ENCODE measurements around the gene PLK5. TPM values are rescaled to one million over a fixed set of nuclear protein-coding genes. Genes with fewer than 3 reads are reported as not detected.

PLK5 gene
- total and polyA plus RNA-seq, 2 experiments from 2014 or later = 0.87 to 1.2 TPM

DNA sequence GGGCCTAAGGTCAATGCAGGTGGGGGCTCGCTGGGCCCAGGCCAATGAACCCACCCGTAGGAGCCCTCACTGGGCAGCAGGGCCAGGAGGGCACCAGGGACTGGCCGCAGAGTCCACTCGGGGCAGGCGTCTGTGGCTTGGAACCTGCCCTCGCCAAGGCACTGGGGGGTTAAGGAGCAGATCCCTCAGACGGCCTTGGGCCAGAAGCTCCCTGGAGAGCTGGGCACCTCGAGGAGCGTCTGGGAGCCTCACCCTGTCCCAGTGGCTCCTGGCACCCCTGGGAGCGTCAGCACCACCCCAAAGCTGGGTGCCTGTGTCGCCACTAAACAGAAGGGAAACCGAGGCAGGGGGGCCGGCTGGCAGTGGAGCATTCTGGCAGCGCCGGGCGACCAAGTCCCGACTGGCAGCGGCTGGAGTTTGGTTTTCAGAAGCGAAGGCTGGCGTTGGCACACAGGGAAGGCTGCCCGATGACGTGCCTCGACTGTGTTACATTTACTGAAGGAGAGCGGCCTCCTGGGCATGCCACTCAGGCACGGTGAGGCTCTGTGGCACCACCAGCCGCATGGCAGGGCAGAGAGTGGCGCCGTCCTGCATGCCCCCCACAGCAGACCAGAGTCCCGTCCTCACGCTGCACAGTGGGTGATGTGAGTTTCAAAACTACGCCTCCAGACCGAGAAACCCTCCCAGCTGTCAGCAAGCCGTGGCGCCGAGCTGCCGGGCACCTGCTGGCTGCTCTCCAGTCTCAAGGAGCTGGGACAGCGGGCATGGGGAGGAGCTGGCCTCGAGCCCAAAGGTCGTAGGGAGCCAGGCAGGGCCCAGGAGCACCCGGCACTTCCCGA is 53.4 kb downstream of the PLK5 start:
- Histone ChIP-seq H3K4me3 (no peak overlapping the region), H3K27me3 (no peaks in the 10 kb centered on the region), H3K27ac (no peak overlapping the region), H3K9me3 (ENCODE audit: low read depth) (no peaks in the 10 kb centered on the region), H3K36me3 (peaks cover 28% of the 10 kb centered on the region), H3K4me1 (ENCODE audit: low read depth) (no peaks in the 10 kb centered on the region)
- DNase-seq (ENCODE audit: low read depth in 1 of 2, low spot score in 1 of 2) = no peak
- no peak for TF ChIP-seq CTCF (IDR thresholded peaks at IDR 0.05; ENCODE audit: low read depth, low read length)

DNA sequence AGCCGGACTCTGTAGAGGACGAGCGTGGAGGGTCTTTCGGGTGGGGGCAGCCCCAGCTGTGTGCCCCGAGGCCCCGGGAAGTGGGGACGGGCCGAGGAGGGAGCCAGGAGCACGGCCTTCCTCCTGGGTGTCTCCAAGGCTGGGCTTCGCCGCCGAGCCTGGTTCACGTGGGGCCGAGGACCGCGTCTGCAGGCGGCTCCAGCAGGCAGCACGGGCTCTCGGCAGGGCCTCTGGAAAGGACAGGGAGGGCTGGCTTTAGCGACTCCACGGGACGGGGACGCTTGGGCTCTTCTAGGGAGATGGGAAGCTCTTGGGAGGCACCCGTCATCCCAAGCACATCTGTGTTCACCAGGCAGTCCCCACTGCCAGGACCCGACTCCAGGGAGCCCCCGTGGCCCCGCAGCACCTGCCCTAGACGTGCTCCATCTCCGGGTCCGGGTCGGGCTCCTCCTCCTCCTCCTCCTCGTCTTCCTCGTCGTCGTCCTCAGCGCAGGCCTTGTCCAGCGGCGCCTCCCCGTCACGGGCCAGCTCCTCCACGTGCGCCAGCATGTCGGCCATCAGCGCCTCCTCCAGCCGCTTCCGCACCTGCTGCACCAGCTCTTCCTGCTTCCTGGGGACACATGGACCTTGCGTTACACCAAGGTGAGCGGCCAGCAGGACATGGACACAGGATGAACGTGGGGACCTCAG is 54.2 kb downstream of the PLK5 start:
- Histone ChIP-seq H3K27me3 (no peaks in the 10 kb centered on the region), H3K9me3 (ENCODE audit: low read depth) (no peaks in the 10 kb centered on the region), H3K27ac (no peak overlapping the region), H3K4me1 (ENCODE audit: low read depth) (no peaks in the 10 kb centered on the region), H3K36me3 (peaks cover 34% of the 10 kb centered on the region), H3K4me3 (no peak overlapping the region)
- no peak for TF ChIP-seq CTCF (IDR thresholded peaks at IDR 0.05; ENCODE audit: low read depth, low read length)
- DNase-seq (ENCODE audit: low read depth in 1 of 2, low spot score in 1 of 2) = no peak

GRCh38 chr19:1579222-1579621 is 55.3 kb downstream of the PLK5 start:
- Histone ChIP-seq H3K36me3 (peaks cover 38% of the 10 kb centered on the region), H3K9me3 (ENCODE audit: low read depth) (no peaks in the 10 kb centered on the region), H3K27ac (no peak overlapping the region), H3K4me1 (ENCODE audit: low read depth) (no peaks in the 10 kb centered on the region), H3K4me3 (no peak overlapping the region), H3K27me3 (no peaks in the 10 kb centered on the region)
- no peak for DNase-seq (ENCODE audit: low read depth in 1 of 2, low spot score in 1 of 2)
- no peak for TF ChIP-seq CTCF (IDR thresholded peaks at IDR 0.05; ENCODE audit: low read depth, low read length)

GRCh38 chr19:1580382-1580781 is 56.5 kb downstream of the PLK5 start:
- no peaks in the 10 kb centered on the region for H3K4me1 ChIP-seq (ENCODE audit: low read depth)
- no peaks in the 10 kb centered on the region for H3K27me3 ChIP-seq
- DNase-seq (ENCODE audit: low read depth in 1 of 2, low spot score in 1 of 2) = no peak
- no peaks in the 10 kb centered on the region for H3K9me3 ChIP-seq (ENCODE audit: low read depth)
- no peak overlapping the region for H3K4me3 ChIP-seq
- peaks cover 38% of the 10 kb centered on the region for H3K36me3 ChIP-seq
- no peak overlapping the region for H3K27ac ChIP-seq
- no peak for TF ChIP-seq CTCF (IDR thresholded peaks at IDR 0.05; ENCODE audit: low read depth, low read length)

- H3K27me3 ChIP-seq = no peaks in the 10 kb centered on the region
- TF ChIP-seq CTCF (IDR thresholded peaks at IDR 0.05; ENCODE audit: low read depth, low read length) = no peak
These were observed 57.1 kb downstream of the PLK5 start for GRCh38 chr19:1580957-1581356.

More at GRCh38 chr19:1580957-1581356, 57.1 kb downstream of the PLK5 start:
- H3K4me1 ChIP-seq (ENCODE audit: low read depth) = no peaks in the 10 kb centered on the region
- H3K4me3 ChIP-seq = no peak overlapping the region
- H3K36me3 ChIP-seq = peaks cover 38% of the 10 kb centered on the region
- no peak overlapping the region for H3K27ac ChIP-seq
- no peak for DNase-seq (ENCODE audit: low read depth in 1 of 2, low spot score in 1 of 2)
- no peaks in the 10 kb centered on the region for H3K9me3 ChIP-seq (ENCODE audit: low read depth)
